PC-9 (cell line): ENCODE measurements around the gene COG3. TPM values are rescaled to one million over a fixed set of nuclear protein-coding genes. Genes with fewer than 3 reads are reported as not detected.

Experiments
- BruUV-seq: library from RNA; stranded (reverse); fragments of 400-500 nt; replicated peaks from 2 replicates; lab custom pipeline; 2021; lab: Mats Ljungman, UMichigan
- CTCF ChIA-PET: fragments of 300-600 bp; sonication (Branson Sonifier 250); formaldehyde crosslinking; loops from one replicate; lab custom pipeline; 2022; ENCODE audit warnings: antibody characterized with exemption; lab: Charles Lee
- POLR2A ChIA-PET: fragments of 300-600 bp; sonication (Branson Sonifier 250); formaldehyde crosslinking; loops from one replicate; lab custom pipeline; 2022; ENCODE audit warnings: antibody characterized with exemption; ENCODE audit not compliant: unreplicated experiment; lab: Charles Lee
- DNase-seq, 2 experiments: peaks; one replicate each; pipeline versions ENCODE4 v3.0.0 to v3.0.0-alpha.2; 2015 to 2022; ENCODE audit warnings: mixed read lengths in 1 of 2
- H2AFZ ChIP-seq: fragments of 200-600 bp; sonication (generic); 2 replicates; pipeline ENCODE4 v1.8.1; 2017; ENCODE audit warnings: antibody characterized with exemption
- H3F3A ChIP-seq: fragments of 200-600 bp; sonication (generic); 2 replicates; pipeline ENCODE4 v1.8.1; 2017; ENCODE audit warnings: antibody characterized with exemption, mild to moderate bottlenecking, low read depth; ENCODE audit not compliant: insufficient read depth
- H3K27ac ChIP-seq: fragments of 200-600 bp; sonication (generic); 2 replicates; pipeline ENCODE4 v1.6.1; 2016; ENCODE audit warnings: mixed run types
- H3K27me3 ChIP-seq: fragments of 200-600 bp; sonication (generic); 2 replicates; pipeline ENCODE4 v1.6.1; 2016; ENCODE audit warnings: low read depth, mixed run types; ENCODE audit not compliant: insufficient read depth
- H3K36me3 ChIP-seq: fragments of 200-600 bp; sonication (generic); 2 replicates; pipeline ENCODE4 v1.6.1; 2016; ENCODE audit warnings: low read depth, mixed run types
- H3K4me1 ChIP-seq: fragments of 200-600 bp; sonication (generic); replicated peaks from 2 replicates; pipeline ENCODE4 v1.6.1; 2016; ENCODE audit warnings: mixed run types; ENCODE audit not compliant: insufficient read depth
- H3K4me2 ChIP-seq: fragments of 200-600 bp; sonication (generic); 2 replicates; pipeline ENCODE4 v1.6.1; 2017; ENCODE audit warnings: mixed run types
- H3K4me3 ChIP-seq: fragments of 200-600 bp; sonication (generic); 2 replicates; pipeline ENCODE4 v1.6.1; 2016; ENCODE audit warnings: mixed run types
- H3K79me2 ChIP-seq: fragments of 200-600 bp; sonication (generic); 2 replicates; pipeline ENCODE4 v1.6.1; 2017; ENCODE audit warnings: low read depth, mixed run types
- H3K9me2 ChIP-seq: fragments of 200-600 bp; sonication (generic); 2 replicates; pipeline ENCODE4 v1.8.1; 2017; ENCODE audit warnings: mild to moderate bottlenecking; ENCODE audit not compliant: insufficient read depth
- H3K9me3 ChIP-seq: fragments of 200-600 bp; sonication (generic); 2 replicates; pipeline ENCODE4 v1.8.1; 2016; ENCODE audit warnings: low read depth; ENCODE audit not compliant: insufficient read depth
- H4K20me1 ChIP-seq: fragments of 200-600 bp; sonication (generic); 2 replicates; pipeline ENCODE4 v1.8.1; 2017; ENCODE audit not compliant: insufficient read depth
- EZH2 ChIP-seq: fragments of 200-600 bp; sonication (generic); IDR thresholded peaks from 2 replicates; pipeline ENCODE4 v1.8.0; 2017; ENCODE audit warnings: antibody characterized with exemption, low read depth
- intact Hi-C: fragments of 100-400 bp; cut with micrococcal nuclease; formaldehyde crosslinking; loops from one replicate; pipeline ENCODE4 v1.10.0; 2022; ENCODE audit not compliant: unreplicated experiment
- total RNA-seq: library from RNA; stranded (reverse); gene quantifications from 2 replicates; pipeline ENCODE4 v1.2.3, GENCODE V29; 2021
- TF ChIP-seq, protein P1 (sequence below): fragments of 200-600 bp; sonication (generic); conservative IDR thresholded peaks from 2 replicates; pipeline ENCODE4 v1.6.1; 2017; ENCODE audit warnings: mixed run types, antibody characterized with exemption, mild to moderate bottlenecking, moderate library complexity

COG3 gene
- total RNA-seq, 1 experiment from 2014 or later, result 22.3 TPM

DNA sequence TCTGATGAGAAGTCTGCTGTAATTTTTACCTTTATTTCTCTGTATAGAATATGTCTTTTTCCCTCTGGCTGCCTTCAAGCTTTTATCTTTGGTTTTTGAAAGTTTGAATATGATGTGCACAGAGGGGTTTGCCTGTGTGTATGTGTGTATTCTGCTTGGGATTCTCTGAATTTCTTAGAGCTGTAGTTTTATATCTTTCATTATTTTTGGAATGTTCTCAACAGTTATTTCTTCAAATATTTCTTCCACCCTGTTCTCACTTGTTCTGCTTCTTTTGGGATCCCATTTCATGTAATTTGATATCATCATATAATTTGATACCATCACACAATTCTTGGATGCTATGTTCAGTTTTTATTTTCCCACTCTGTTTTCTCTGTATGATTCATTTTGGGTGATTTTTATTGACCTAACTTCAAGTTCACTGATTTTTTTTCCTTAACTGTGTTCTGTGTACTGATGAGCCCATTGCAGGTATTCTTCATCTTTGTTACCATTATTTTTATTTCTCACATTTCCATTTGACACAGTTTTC is 7.5 kb downstream of the COG3 start:
- no peaks in the 10 kb centered on the region for H3K9me2 ChIP-seq
- no peaks in the 10 kb centered on the region for H3K9me3 ChIP-seq
- intact Hi-C loops, result no loop called here
- no peaks in the 10 kb centered on the region for H3K27me3 ChIP-seq
- peaks cover 98% of the 10 kb centered on the region for H3K79me2 ChIP-seq
- peaks cover 10% of the 10 kb centered on the region for H3K36me3 ChIP-seq
- peaks cover 27% of the 10 kb centered on the region for H3K4me1 ChIP-seq
- no peak overlapping the region for H3K4me3 ChIP-seq
- CTCF ChIA-PET, result no interaction called here
- no peak overlapping the region for H3K4me2 ChIP-seq
- no peak overlapping the region; the same call in 1 of the 2 replicates for H3K27ac ChIP-seq
- no peak for DNase-seq
- TF ChIP-seq, protein P1, sequence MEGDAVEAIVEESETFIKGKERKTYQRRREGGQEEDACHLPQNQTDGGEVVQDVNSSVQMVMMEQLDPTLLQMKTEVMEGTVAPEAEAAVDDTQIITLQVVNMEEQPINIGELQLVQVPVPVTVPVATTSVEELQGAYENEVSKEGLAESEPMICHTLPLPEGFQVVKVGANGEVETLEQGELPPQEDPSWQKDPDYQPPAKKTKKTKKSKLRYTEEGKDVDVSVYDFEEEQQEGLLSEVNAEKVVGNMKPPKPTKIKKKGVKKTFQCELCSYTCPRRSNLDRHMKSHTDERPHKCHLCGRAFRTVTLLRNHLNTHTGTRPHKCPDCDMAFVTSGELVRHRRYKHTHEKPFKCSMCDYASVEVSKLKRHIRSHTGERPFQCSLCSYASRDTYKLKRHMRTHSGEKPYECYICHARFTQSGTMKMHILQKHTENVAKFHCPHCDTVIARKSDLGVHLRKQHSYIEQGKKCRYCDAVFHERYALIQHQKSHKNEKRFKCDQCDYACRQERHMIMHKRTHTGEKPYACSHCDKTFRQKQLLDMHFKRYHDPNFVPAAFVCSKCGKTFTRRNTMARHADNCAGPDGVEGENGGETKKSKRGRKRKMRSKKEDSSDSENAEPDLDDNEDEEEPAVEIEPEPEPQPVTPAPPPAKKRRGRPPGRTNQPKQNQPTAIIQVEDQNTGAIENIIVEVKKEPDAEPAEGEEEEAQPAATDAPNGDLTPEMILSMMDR, result no peak
- TF ChIP-seq EZH2, result no peak
- H3F3A ChIP-seq, result peaks cover 14% of the 10 kb centered on the region; the same call in 1 of the 2 replicates
- H2AFZ ChIP-seq, result no peak overlapping the region
- POLR2A ChIA-PET, result no interaction called here
- peaks cover 80% of the 10 kb centered on the region for H4K20me1 ChIP-seq
- no TSS peak for BruUV-seq

DNA sequence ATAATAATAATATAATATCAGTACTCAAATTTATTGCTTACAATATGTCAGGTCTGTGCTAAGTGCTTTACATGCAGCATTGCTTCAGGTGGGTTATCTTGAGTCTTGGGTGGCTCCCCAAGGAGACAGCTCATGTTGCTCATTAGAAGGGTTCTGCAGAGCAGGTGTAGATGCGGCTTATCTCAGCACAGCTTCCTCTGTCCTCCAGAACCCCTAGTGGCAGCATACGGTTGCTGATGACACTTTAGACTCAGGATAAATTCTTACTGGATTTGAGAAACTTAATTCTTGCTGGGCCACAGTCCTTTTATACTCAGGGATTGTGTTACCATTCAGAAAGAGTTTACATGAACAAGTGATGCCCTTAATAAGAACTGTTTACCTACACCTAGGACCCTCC is 8.9 kb downstream of the COG3 start:
- no peak overlapping the region for H3K4me2 ChIP-seq
- H2AFZ ChIP-seq, result no peak overlapping the region
- H3K4me1 ChIP-seq, result peaks cover 13% of the 10 kb centered on the region
- H3F3A ChIP-seq, result peaks cover 14% of the 10 kb centered on the region; the same call in 1 of the 2 replicates
- no peak overlapping the region for H3K27ac ChIP-seq
- H3K36me3 ChIP-seq, result peaks cover 15% of the 10 kb centered on the region
- POLR2A ChIA-PET, result no interaction called here
- H3K9me2 ChIP-seq, result no peaks in the 10 kb centered on the region
- BruUV-seq, result no TSS peak
- CTCF ChIA-PET, result no interaction called here
- H4K20me1 ChIP-seq, result peaks cover 66% of the 10 kb centered on the region
- H3K27me3 ChIP-seq, result no peaks in the 10 kb centered on the region
- H3K4me3 ChIP-seq, result no peak overlapping the region
- intact Hi-C loops, result no loop called here
- H3K9me3 ChIP-seq, result no peaks in the 10 kb centered on the region
- no peak for DNase-seq
- H3K79me2 ChIP-seq, result peaks cover 87% of the 10 kb centered on the region
- no peak for TF ChIP-seq EZH2
- TF ChIP-seq, protein P1, result 0 out of 2 replicates have a peak, but pooled peaks have one; percentile 15

DNA sequence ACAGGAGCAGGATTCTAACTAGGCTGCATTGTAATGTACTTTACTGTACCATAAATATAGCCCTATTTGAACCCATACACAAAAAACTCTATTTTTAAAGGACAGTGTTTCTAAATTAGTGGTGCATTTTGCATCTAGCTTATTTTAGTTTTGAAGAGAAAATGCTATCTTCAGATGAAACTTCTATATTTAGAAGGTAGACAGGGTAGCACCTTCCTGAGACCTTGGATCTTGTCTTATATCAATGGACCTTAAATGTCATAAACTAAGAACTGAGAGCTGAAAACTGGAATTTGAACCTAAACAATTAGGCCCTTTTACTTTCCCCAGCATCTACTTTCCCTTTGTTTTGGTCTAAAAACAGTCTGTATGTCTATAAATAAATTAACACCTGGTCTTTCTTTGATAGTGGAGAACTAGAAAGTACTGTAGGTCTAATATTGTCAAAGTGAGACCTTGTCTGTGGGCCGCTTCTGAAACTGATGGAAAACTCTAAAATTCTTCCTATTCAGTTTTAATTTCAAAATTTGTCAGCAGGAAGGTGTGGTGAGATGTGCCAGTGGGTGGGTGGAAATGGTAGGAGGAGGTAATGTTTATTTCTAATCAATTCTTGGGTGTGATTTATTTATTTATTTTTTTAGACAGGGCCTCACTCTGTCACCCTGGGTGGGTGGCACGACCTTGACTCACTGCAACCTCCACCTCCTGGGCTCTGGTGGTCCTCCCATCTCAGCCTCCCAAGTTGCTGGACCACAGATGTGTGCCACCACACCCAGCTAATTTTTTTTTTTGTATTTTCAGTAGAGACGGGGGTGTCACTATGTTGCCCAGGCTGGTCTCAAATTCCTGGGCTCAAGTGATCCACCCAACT is 10.1 kb downstream of the COG3 start:
- H3K4me1 ChIP-seq, result peaks cover 8% of the 10 kb centered on the region; the same call in 1 of the 2 replicates
- peaks cover 15% of the 10 kb centered on the region for H3K36me3 ChIP-seq
- DNase-seq, result no peak
- H3K27ac ChIP-seq, result no peak overlapping the region
- peaks cover 15% of the 10 kb centered on the region; the same call in 1 of the 2 replicates for H3F3A ChIP-seq
- POLR2A ChIA-PET, result no interaction called here
- H3K4me2 ChIP-seq, result no peak overlapping the region
- H2AFZ ChIP-seq, result no peak overlapping the region
- intact Hi-C loops, result no loop called here
- BruUV-seq, result no TSS peak
- H3K4me3 ChIP-seq, result no peak overlapping the region
- CTCF ChIA-PET, result no interaction called here
- no peaks in the 10 kb centered on the region for H3K27me3 ChIP-seq
- peaks cover 57% of the 10 kb centered on the region for H4K20me1 ChIP-seq
- H3K79me2 ChIP-seq, result peaks cover 78% of the 10 kb centered on the region
- no peaks in the 10 kb centered on the region for H3K9me2 ChIP-seq
- H3K9me3 ChIP-seq, result no peaks in the 10 kb centered on the region
- TF ChIP-seq EZH2, result no peak
- TF ChIP-seq, protein P1, result no peak
